Heart right ventricle (tissue), 16 donors: Measurements from ENCODE around the gene TIMP3. TPM values are rescaled to one million over a fixed set of nuclear protein-coding genes. Genes with fewer than 3 reads are reported as not detected.

Experiments
- ATAC-seq, 8 donors: fragments of 200-7000 bp; cut with Tn5 transposase; one replicate each; pipeline ENCODE4 v1.9.1; 2020; ENCODE audit warnings: mild to moderate bottlenecking in 8 of 8, moderate library complexity in 8 of 8, moderate number of reproducible peaks in 1 of 8
- DNase-seq, 2 donors: peaks; one replicate each; pipeline ENCODE4 v3.0.0-alpha.2; 2020
- H3K27ac ChIP-seq, 10 donors: fragments of 200-600 bp; sonication (generic) in 2 of 10; one replicate each; pipeline versions ENCODE4 v1.5.0 to v1.8.0; 2020 to 2022; ENCODE audit warnings: mild to moderate bottlenecking in 3 of 10
- H3K27me3 ChIP-seq, 7 donors: fragments of 200-600 bp; one replicate each; pipeline ENCODE4 v1.8.0; 2021 to 2022; ENCODE audit warnings: mild to moderate bottlenecking in 2 of 7
- H3K36me3 ChIP-seq, 9 donors: fragments of 200-600 bp; sonication (generic) in 1 of 9; one replicate each; pipeline versions ENCODE4 v1.5.0 to v1.8.0; 2020 to 2022; ENCODE audit warnings: mild to moderate bottlenecking in 2 of 9
- H3K4me1 ChIP-seq, 9 donors: fragments of 200-600 bp; sonication (generic) in 1 of 9; one replicate each; pipeline versions ENCODE4 v1.5.0 to v1.8.0; 2020 to 2022; ENCODE audit warnings: mild to moderate bottlenecking in 4 of 9
- H3K4me3 ChIP-seq, 10 donors: fragments of 200-600 bp; sonication (generic) in 2 of 10; one replicate each; pipeline versions ENCODE4 v1.5.0 to v1.8.0; 2020 to 2022; ENCODE audit warnings: mild to moderate bottlenecking in 7 of 10, moderate library complexity in 2 of 10
- H3K9me3 ChIP-seq, 11 donors: fragments of 200-600 bp in 10 of 11; sonication (generic) in 2 of 11; one replicate each; pipeline versions ENCODE4 v1.5.0 to v1.8.0; 2013 to 2022; ENCODE audit warnings: mild to moderate bottlenecking in 2 of 11, control low read depth in 1 of 11, moderate library complexity in 1 of 11
- CTCF ChIP-seq, 9 donors: fragments of 200-600 bp; sonication (generic) in 2 of 9; IDR thresholded peaks; one replicate each; pipeline versions ENCODE4 v1.5.0 to v1.8.0; 2021 to 2022; ENCODE audit warnings: antibody characterized with exemption in 9 of 9, mild to moderate bottlenecking in 5 of 9, moderate library complexity in 1 of 9
- WGBS, 2 donors: extraction: QIAGEN DNeasy Blood & Tissue Kit; methylation state at CpG; one replicate each; pipeline ENCODE4 v1.1.7; 2013; ENCODE audit warnings: inconsistent platforms in 1 of 2; 5-methylcytosine and 5-hydroxymethylcytosine counted together
- intact Hi-C, 10 donors: fragments of 100-400 bp; cut with DNase I; formaldehyde crosslinking; loops; one replicate each; pipeline versions ENCODE4 v1.11.1 to v1.14.2; 2022
- polyA plus RNA-seq, 2 donors: library from polyadenylated mRNA; stranded (reverse); fragments of 200-250 nt; gene quantifications; one replicate each; pipeline ENCODE4 v1.2.3, GENCODE V29; 2013
- total RNA-seq, 10 donors: library from RNA; stranded (reverse); fragmentation: NEBNext Ultra II Directional in 3 of 10; extraction: Animal tissue kit (Norgen Biotek cat#: 25700) in 3 of 10; gene quantifications; one replicate each; pipeline versions ENCODE4 v1.2.1 to v1.2.4, GENCODE V29; 2021 to 2023
- donor health status: Arrhythmogenic right ventricular cardiomyopathy.
- donor health status: ischemic (EF 13 %, LVEDD 7.1; RV severe dilation, severe dysfunction).
- donor health status: healthy with polysubstance abuse.
- donor health status: DM: no; HTN: yes; CAD: no.
- donor health status: DM: no; HTN: no; CAD: no.
- donor health status: ischemic (EF 25% LVEDD 6.9; RV normal size, moderate dysfunction).
- donor health status: ischemic (EF 25% LVEDD 5.7; RV mildly dilated, moderate dysfunction).
- donor health status: healthy.
- donor health status: DM: yes; HTN: yes; CAD: no.
- donor health status: Ischemic cardiomyopathy.
- donor health status: ischemic (EF 35%, LVEDD 5.7; RV mildly dilated, moderate dysfunction).
- donor health status: nonischemic (EF 11% LVEDD 7.7; RV severe dilation, severe dysfunction).
- donor health status: DM: yes; HTN: yes; CAD: no.
- donor health status: PGD.
- donor health status: ischemic (EF 29% LVEDD 5.4; RV normal size, mild dysfunction).
- donor health status: nonischemic (EF 23%, LVEDD 6.1; RV moderate dilation, normal function).

TIMP3 gene
- total and polyA plus RNA-seq, 12 donors = 91.9 to 380 (median 157) TPM

GRCh38 chr22:32760396-32760795 is 41.1 kb upstream of the TIMP3 start:
- 79 to 86% methylated on average over 6 of the region's 6 CpGs for WGBS, 2 donors
- peak in 1 of 8 donors; percentile 8 for ATAC-seq
- no peak for TF ChIP-seq CTCF (IDR thresholded peaks at IDR 0.05)

GRCh38 chr22:32760815-32761214 is 40.7 kb upstream of the TIMP3 start:
- intact Hi-C loops = loop anchor here in 4 of 10 donors (5.0 to 10.0 kb wide), 5 partner anchors 36 to 226 kb away; no protein-coding TSS in a partner anchor
- peak in 7 of 8 donors; percentile 49 to 88 (median 67) for ATAC-seq
- 52 to 53% methylated on average over 4 of the region's 4 CpGs for WGBS, 2 donors
- Histone ChIP-seq H3K4me3 (no peak overlapping the region), H3K4me1 (peaks cover 14 to 50% (median 46%) of the 10 kb centered on the region in 9 donors), H3K36me3 (no peaks in the 10 kb centered on the region), H3K27ac (peak overlapping the region in 9 of 10 donors; percentile 44 to 88 (median 61)), H3K9me3 (no peaks in the 10 kb centered on the region), H3K27me3 (peaks cover 0 to 13% (median 0%) of the 10 kb centered on the region in 7 donors)
- no peak for TF ChIP-seq CTCF (IDR thresholded peaks at IDR 0.05)
- DNase-seq = no peak

More at GRCh38 chr22:32760396-32760795, 41.1 kb upstream of the TIMP3 start:
- Histone ChIP-seq H3K27ac (peak overlapping the region in 9 of 10 donors; percentile 44 to 88 (median 61)), H3K27me3 (peaks cover 0 to 13% (median 0%) of the 10 kb centered on the region in 7 donors), H3K9me3 (no peaks in the 10 kb centered on the region), H3K4me3 (no peak overlapping the region), H3K4me1 (peaks cover 14 to 52% (median 43%) of the 10 kb centered on the region in 9 donors), H3K36me3 (no peaks in the 10 kb centered on the region)
- no peak for DNase-seq
- intact Hi-C loops = loop anchor here in 4 of 10 donors (5.0 to 10.0 kb wide), 5 partner anchors 37 to 226 kb away; no protein-coding TSS in a partner anchor

GRCh38 chr22:32761251-32761903 is 40.1 kb upstream of the TIMP3 start:
- peak overlapping the region; percentile 29 to 88 (median 61) for H3K27ac ChIP-seq
- peaks cover 0 to 5% (median 0%) of the 10 kb centered on the region in 11 donors for H3K9me3 ChIP-seq
- no peak overlapping the region for H3K4me3 ChIP-seq
- peak in 6 of 8 donors; percentile 25 to 75 (median 42) for ATAC-seq
- intact Hi-C loops = loop anchor here in 4 of 10 donors (5.0 to 10.0 kb wide), 5 partner anchors 36 to 227 kb away; no protein-coding TSS in a partner anchor
- H3K4me1 ChIP-seq = peaks cover 14 to 50% (median 46%) of the 10 kb centered on the region in 9 donors
- H3K36me3 ChIP-seq = no peaks in the 10 kb centered on the region
- no peak for TF ChIP-seq CTCF (IDR thresholded peaks at IDR 0.05)
- DNase-seq = no peak
- WGBS, 2 donors = 63 to 70% methylated on average over 9 of the region's 9 CpGs
- peaks cover 0 to 13% (median 0%) of the 10 kb centered on the region in 7 donors for H3K27me3 ChIP-seq

- Histone ChIP-seq H3K27ac (peak overlapping the region; percentile 50 to 88 (median 75)), H3K4me3 (no peak overlapping the region), H3K4me1 (peaks cover 14 to 50% (median 46%) of the 10 kb centered on the region in 9 donors), H3K9me3 (peaks cover 0 to 23% (median 2%) of the 10 kb centered on the region in 11 donors), H3K36me3 (no peaks in the 10 kb centered on the region), H3K27me3 (peaks cover 0 to 13% (median 0%) of the 10 kb centered on the region in 7 donors)
- intact Hi-C loops = loop anchor here in 4 of 10 donors (5.0 to 10.0 kb wide), 5 partner anchors 33 to 230 kb away; no protein-coding TSS in a partner anchor
- ATAC-seq (peak; percentile 50 to 83 (median 70)), DNase-seq (peak; percentile 47 to 65)
- no peak for TF ChIP-seq CTCF (IDR thresholded peaks at IDR 0.05)
- WGBS, 2 donors = 44 to 55% methylated on average over 16 of the region's 16 CpGs
Observed at GRCh38 chr22:32764330-32765131, 37.0 kb upstream of the TIMP3 start.
